Endometrial microvascular endothelial cells (primary cell): ENCODE results near the gene ROPN1. TPM values are rescaled to one million over a fixed set of nuclear protein-coding genes. Genes with fewer than 3 reads are reported as not detected.
"Not testable (repeated sequence)": the region's sequence is repeated elsewhere in the genome, so short reads cannot be mapped to it uniquely, and the experiment has no call there.

ENCODE experiments used
- in situ Hi-C: cut with HindIII; loops from 2 replicates; pipeline ENCODE4 v1.10.0; 2017; ENCODE audit warnings: low sequenced_read_pairs, low pct_unique_long_range_greater_than_20kb; ENCODE audit errors: inconsistent ontology term
- total RNA-seq: library from RNA; depleted of rRNA; stranded (reverse); fragments of >200 nt; gene quantifications from one replicate; pipeline ENCODE4 v1.2.3, GENCODE V29; 2015; ENCODE audit errors: inconsistent ontology term

ROPN1 gene
- not detected for total RNA-seq

DNA sequence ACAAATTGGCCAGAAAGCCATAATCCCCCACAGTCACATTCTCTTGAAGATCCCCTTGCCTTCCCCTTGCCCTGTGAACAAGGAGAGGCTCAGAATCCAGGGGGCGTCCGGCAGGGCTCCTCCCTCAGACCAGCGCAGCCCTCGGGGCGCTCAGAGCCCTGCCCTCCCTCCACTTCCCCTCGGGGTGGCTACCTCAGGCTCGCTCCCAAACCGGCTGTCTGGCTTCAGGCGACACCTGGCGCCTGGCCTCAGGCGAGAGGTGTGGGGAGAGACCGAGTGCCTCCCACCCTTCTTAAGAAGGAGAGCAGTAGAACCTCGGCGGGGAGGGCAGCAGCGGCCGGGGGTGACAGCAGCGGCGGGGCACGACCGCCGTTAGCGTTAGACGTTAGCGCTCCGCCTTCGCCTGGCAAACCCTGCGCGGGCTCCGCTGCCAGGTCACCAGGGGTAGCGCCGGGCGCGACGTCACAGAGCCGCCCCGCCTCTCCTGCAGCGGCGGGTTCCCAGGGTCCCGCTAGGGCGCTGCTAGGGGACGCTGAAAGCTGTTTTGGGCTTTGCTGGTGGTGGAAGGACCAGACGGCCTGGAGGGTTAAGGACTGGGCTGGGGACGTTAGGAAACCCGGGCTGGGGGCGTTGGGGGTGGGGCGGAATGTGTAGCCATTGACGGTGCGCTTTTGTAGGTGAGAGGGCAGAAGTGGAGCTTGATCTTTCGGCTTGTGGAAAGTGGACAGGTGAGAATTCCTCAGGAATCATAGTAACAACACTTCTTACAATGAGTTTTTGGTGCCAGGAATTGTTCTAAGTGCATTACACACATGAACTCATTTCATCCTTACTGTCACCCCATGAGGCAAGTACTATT lies at the start of gene ROPN1:
ROPN1 (minus strand) TSS at position 395 of the 859 bp plus-strand sequence. CDS start 11,643 bp downstream, outside the sequence.
- in situ Hi-C loops, result not testable (repeated sequence)

DNA sequence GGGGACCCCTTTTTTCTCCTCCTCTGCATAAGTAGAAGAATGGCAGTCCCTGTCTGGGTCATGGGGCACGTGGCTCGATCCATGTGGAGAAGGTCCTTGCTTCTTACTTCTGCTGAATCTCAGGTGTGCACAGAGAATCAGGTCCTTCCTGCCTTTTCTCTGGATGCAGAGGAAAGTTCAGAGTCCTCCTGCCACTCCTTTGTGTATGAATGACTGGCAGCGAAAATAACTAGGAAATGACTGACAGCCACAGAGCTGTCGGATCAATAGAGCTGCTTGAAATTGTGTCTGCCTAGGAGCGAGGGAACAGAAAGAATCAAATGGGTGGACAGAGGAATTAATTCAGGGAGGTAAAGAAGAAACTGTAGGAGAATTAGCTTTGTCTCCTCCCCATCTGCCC lies 49.6 kb upstream of the ROPN1 start:
- in situ Hi-C loops, result no loop called here

DNA sequence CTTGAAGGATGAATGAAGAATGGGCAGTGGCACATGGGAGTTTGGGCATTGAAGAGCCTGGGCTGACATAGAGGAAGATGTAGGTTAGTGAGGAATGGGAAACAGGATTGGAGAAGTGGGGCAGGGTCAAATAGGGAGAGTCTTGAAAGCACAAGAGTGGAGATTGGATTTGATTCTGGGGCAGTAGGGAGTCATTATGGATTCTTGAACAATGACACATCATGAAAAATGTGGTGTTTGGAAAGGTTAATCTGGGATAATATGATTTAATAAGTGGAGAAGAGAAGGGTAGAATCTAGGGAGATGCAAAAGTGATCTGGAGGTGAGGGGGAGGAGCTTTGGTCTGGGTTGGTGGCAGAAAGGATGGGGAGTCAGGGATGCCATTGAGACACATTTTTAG lies 45.4 kb upstream of the ROPN1 start:
- in situ Hi-C loops, result no loop called here

DNA sequence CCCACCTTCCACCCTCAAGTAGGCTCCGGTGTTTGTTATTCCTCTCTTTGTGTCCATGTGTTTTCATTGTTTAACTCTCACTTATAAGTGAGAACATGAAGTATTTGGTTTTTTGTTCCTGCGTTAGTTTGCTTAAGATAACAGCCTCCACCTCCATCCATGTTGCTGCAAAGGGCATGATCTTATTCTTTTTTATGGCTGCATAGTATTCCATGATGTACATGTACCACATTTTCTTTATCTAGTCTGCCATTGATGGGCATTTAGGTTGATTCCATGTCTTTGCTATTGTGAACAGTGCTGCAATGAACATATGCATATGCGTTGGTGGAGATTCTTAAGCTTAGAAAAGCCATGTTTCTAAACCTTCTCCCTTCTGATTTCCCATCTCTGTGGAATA lies 44.3 kb upstream of the ROPN1 start:
- in situ Hi-C loops, result not testable (repeated sequence)

DNA sequence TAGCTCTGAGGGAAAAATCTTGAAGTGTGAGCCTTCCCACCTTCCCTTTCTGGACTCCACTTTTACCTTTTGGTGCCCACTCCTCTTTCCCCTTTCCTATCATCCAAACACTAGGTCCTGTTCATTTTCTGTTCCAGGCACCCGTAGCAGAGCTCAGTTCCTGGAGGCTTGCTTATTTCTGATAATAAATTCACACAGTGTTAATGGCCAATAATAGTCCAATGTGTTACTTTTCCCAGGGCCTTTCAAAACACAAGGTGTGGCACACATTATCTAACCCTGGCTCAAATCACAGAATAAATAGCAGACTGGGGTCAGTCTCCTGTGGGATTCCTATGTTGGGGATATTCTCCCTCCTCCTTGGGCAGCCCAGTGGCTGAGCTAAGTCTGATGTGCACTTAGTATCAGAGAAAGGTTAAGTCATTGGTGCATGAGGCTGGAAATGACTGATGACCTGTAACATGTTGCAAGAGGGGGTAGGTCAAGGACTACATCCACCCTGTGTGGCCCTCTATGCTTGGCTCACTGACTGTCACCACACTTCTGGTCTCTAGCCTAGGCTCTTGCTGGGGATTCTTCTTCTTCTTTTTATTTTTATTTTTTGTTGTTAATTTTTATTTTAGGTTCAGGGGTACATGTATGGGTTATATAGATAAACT lies 43.7 kb upstream of the ROPN1 start:
- in situ Hi-C loops, result no loop called here

DNA sequence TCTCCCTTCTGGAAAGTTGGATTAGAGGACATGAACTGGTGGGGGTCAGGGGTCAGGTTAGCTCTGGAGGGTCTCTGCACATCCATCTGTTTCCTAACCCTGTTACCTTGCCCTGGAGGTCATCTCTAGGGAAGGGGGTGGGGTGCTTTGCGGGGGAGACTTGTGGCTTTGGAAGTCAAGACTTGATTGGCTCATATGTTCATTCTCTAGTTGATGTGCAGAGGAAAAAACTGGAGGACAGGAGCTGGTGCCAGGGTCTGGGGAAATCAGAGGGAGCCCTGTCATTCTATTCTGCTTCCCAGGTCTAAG lies 42.9 kb upstream of the ROPN1 start:
- in situ Hi-C loops, result no loop called here

DNA sequence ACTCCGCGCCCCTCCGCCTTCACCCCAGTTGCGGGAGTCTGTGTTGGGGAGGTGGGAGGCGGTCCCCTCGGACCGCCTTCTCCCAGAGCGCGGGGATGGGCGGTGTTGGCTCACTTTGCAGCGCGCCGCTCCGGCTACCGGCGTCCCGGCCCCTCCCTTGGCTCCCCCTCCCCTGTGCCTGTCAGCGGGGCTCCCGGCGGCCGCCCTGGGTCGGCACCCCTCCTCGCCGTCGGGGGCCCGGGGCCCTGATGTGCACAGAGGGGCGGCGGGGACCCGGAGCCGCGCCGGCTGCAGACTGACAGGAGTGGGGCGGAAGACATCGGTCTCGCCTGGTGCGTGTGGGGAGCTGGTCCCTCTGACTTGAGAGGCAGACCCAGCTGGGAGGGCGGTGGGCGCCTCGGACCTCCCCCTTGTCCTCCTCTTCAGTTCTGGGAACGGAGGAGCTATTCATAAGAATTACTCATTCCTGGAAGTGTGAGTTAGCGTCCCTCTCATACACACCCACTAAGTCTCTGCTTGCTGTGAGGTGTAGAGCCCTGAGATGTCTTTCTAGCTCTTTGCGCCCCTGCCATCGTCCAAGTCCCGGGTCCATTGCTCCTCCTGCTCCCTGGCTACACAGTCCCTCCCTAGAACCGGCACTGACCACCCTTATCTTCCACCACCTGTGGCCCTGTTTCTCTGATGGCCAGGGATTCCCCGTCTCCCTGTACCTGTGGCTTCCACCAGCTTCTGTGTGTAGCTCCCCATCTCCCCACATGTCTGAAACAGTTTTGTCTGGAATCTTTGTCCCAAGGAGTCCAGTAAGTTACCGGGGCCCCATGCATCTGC lies 42.3 kb upstream of the ROPN1 start:
- in situ Hi-C loops, result no loop called here

DNA sequence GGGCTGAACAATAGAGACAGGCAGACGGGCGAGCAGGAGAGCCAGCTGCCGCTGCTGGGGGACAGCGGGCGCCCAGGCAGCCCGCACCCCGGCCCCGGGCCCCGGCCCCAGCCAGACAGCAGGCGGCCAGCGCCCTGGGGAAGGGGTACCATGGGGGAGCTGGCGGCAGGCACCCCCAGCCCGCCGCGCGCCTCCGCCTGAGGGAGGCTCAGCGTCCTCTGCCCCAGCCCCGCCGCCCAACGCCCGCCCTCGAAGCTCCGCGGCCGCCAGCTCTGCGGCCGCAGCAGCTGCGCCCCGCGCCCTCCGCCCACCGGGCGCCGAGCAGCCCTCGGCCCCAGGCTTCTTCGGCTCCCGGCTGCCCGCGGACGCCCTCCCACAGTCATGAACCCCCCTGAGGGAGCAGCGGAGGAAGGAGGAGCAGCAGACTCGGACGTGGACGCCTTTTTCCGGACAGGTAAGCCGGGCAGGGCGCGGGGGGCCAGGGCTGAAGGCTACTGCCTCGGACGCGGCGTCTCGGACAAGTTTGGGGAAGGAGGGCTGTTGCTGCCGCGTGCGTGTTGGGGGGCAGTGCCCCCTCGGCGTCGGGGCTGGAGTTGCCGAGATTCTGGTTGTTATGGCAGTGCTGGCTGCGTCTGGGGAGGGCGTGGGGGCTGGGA lies 41.6 kb upstream of the ROPN1 start, which contains the start of gene KALRN:
KALRN (plus strand) TSS at position 10 of the 656 bp plus-strand sequence.
- in situ Hi-C loops, result no loop called here

DNA sequence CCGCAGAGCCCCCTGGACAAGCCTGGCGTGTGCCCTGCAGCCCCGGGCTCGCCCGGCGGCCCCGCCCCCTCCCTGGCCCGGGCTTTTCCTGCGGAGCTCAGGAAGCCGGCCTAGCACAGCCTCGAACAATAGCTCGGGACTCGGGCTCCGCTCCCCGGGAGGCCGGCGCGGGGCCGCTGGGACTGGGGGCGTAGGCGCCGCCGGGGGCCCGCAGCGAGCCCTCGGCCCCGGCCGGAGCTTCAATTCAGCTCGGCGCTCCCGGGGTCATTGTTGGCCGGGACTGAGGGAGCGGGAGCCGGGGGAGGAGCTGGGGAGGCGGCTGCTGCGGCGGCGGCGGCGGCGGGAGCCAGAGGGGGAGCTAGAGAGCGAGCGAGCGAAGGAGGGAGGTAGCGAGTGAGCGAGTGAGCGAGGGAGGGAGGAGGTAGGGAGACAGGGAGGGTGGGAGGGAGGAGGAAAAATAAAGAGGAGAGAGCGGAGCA lies 41.0 kb upstream of the ROPN1 start:
- in situ Hi-C loops, result no loop called here

DNA sequence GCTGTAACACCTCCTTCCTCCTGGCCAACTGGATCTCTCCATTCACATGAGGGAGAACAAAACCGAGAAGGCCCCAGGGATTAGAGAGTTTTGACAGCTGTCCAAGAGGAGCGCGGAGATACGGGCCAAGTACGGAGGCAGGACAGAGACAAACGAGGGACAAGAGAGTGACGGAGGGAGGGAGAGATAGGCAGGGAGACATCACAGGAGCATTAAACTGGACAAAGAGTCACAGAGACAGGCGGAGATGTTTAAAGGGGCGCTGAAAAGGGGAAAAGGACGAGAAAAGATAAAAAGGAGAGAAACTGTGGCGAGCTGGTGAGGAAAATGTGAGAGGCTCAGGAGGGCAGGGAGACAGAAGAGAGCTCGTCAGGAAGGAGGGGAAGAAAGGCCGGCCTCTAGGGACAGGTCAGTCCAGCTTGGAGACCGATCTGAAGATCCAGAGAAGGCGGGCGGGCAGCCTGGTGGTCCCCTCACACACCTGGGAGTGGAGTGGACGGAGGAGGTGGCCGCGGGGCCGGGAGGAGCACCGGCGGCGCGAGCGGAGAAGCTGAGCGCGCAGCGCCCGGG lies 40.5 kb upstream of the ROPN1 start:
- in situ Hi-C loops, result no loop called here

DNA sequence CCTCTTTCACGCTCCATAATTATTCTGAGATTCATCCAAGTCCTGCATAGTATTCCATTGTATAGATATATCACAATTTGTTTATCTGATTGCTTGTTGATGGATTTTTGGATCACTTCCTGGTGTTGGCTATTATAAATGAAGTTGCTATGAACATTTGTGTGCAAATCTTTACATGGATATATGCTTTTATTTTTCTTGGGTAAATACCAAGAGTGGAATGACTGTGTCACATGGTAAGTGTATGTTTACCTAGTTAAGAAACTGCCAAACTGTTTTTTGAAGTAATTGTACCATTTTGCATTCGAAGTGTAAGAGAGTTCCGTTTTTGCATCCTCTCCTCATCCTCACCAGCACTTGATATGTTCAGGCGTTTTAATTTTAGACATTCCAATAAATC lies 34.6 kb upstream of the ROPN1 start:
- in situ Hi-C loops, result no loop called here

DNA sequence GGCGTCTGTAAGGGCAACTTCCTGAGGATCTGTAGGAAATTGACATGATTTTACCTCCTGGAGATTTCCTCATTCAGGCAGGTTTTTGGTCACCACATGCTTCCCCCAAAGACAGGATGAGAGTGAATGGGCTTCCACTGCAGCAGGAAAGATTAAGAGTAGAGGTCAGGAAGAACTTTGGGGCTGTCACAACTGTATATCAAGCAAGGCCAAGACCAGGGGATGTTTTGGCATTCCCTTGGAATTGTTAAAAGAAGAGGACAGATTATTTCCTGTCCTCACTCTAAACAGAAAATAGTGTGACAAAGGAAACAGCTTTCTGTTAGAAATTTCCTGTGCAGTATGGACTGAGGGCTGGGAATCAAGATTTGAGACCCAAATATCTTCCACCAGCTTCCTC lies 31.6 kb upstream of the ROPN1 start:
- in situ Hi-C loops, result not testable (repeated sequence)

DNA sequence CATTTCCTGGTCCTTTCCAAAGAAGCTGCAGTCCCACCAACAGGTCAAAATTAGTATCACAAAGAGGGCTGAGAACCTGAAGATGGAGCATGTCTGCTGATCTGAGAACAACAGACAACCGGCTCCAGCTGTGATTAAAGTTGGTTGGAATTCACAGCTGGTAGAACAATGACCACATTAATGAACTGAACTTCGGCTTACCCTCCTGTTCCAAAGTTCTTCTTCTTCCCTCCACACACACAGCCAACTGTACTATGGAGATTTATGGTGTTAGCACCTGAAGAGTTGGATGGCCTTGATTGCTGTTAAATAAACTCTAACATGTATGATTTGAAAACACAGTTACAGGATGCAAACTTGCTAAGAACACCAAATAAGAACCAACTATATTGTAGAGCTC lies 27.4 kb upstream of the ROPN1 start:
- in situ Hi-C loops, result no loop called here

DNA sequence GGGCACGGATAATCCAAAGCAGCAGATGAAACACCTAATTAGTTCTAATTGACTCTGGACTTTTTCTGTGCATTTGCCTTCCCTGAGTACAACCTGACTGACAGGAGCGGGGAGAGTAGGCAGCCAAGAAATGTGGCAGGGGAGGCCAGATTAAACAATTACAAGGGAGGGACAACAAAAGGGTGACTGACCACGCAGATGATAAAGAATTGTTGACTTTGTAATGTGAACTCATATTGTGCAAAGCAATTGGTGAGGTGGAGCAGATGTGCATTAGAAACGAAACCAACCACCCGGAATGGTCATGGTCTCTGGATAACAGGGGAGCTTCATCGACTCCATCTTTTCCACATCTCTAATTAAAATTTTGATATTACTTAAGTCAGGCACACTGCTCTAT lies 25.6 kb upstream of the ROPN1 start:
- in situ Hi-C loops, result not testable (repeated sequence)

DNA sequence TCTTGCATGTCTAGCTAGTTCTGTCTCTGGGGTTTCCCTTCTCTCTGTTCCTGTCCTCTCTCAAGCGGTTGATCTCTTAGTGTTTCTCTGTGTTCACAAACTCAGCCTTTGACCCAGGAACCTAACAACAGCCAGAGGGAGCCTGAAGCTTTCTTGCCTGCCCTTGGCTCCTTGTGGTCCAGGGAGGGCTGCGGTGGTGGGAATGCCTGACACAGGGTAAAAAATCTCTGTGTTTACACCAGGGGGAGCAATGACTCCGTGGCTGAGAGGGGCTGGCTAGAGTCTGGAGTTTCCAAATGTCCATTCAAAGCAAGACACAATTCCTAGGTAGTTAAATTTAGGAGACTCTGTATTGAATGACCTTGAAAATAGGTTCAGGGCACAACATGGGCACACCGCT lies 24.6 kb upstream of the ROPN1 start:
- in situ Hi-C loops, result not testable (repeated sequence)

DNA sequence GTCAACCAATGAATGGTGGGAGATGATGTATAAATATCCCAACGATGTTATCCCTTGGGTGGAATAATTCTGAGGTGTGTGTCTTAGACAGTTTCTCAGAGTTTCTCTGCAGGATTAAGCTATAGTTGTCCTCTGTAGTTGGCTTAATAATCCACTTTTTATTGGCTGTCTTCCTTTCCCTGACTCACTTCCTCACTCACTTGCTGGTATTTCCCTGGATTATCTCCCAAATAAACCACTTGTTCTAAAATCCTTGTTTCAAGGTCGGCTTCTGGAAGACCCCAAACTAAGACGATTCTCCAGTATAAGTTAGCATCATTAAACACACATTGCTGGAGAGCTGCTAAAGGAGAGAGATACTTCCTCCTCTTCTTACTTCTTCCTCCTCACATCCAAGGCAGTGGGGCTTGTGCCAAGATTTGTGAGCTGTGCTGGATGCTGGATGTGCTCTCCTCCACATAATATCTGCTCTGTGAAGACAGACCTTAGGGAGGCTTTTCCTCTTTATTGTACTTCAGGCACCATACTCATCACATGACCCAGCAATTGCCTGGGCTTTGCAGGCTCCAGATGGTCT lies 22.5 kb upstream of the ROPN1 start:
- in situ Hi-C loops, result no loop called here

DNA sequence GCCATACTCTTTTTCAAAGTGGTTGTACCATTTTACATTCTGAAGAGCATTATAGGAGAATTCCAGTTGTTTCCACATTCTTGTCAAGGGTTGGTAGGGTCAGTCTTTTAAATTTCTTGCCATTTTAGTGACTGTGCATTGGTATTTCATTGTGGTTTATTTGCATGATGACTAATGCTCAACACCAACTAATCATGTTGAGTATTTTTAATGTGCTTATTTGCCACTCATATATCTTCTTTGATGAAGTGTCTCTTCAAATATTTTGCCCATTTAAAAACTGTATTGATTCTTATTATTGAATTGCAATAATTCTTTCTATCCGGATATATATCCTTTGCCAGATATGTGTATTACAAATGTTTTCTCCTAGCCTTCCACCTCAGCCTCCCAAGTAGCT lies 16.4 kb upstream of the ROPN1 start:
- in situ Hi-C loops, result not testable (repeated sequence)

DNA sequence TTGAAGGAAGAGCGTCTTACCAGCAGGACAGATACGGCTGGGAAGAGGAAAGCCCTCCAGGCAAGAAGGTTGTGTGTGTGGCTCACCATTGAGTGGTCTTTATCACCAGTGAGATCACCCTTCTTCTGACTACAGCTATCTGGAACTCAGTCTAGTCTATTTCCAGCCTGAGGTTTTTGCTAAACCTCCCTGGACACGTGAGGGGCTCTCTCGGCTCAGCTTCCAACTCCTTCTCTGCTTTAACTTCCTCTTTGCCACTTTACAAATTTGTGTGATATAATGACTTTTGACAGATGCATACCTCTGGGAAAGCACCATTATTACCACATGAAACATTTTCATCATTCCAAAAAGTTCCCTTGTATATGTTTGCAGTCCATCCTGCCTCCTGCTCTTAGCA lies 15.3 kb upstream of the ROPN1 start:
- in situ Hi-C loops, result no loop called here
